Measurements from ENCODE around the gene DNAJC11.
A peak's percentile ranks its signal among the peaks of the same experiment; 100 is the strongest.

Gene DNAJC11

DNA sequence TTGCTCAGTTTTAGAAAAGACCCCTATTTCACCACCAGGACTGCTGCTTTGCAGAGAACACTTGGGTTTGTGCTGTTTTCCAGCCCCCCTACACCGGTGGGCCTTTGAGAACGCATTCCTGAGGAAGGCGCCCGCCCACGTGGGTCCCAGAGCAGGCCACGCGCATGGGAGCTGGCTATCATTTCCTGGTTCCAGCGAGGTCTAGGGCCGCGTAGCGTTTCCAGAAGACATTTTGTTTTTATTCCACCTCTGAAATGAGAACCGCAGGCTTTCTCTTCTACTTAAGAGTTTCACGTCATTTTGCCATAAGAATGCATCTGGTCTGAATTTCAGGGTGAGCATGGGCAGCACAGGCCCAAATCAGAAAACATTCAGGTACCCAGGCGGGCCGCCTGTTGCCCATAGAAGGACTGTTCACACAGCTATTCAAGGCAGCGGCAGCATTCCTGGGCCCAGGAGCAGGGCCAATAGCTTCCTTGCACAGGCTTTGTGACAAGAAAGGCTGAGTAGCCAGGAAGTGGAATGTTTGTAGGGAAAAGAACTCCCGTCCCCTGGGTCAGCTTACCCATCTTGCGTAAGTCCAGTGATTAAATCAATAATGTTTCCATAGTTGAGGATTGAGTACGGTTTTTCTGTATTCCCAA lies 97.6 kb downstream of the DNAJC11 start:
- H3K4me3 ChIP-seq (replicated peaks; ENCODE audit: low read depth, low read length): peak overlapping the region; percentile 53
- peak; percentile 91 for DNase-seq (ENCODE audit: low read depth)
- TF ChIP-seq, protein P1, sequence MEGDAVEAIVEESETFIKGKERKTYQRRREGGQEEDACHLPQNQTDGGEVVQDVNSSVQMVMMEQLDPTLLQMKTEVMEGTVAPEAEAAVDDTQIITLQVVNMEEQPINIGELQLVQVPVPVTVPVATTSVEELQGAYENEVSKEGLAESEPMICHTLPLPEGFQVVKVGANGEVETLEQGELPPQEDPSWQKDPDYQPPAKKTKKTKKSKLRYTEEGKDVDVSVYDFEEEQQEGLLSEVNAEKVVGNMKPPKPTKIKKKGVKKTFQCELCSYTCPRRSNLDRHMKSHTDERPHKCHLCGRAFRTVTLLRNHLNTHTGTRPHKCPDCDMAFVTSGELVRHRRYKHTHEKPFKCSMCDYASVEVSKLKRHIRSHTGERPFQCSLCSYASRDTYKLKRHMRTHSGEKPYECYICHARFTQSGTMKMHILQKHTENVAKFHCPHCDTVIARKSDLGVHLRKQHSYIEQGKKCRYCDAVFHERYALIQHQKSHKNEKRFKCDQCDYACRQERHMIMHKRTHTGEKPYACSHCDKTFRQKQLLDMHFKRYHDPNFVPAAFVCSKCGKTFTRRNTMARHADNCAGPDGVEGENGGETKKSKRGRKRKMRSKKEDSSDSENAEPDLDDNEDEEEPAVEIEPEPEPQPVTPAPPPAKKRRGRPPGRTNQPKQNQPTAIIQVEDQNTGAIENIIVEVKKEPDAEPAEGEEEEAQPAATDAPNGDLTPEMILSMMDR (IDR thresholded peaks at IDR 0.05; ENCODE audit: low read length, missing control alignments): no peak

DNA sequence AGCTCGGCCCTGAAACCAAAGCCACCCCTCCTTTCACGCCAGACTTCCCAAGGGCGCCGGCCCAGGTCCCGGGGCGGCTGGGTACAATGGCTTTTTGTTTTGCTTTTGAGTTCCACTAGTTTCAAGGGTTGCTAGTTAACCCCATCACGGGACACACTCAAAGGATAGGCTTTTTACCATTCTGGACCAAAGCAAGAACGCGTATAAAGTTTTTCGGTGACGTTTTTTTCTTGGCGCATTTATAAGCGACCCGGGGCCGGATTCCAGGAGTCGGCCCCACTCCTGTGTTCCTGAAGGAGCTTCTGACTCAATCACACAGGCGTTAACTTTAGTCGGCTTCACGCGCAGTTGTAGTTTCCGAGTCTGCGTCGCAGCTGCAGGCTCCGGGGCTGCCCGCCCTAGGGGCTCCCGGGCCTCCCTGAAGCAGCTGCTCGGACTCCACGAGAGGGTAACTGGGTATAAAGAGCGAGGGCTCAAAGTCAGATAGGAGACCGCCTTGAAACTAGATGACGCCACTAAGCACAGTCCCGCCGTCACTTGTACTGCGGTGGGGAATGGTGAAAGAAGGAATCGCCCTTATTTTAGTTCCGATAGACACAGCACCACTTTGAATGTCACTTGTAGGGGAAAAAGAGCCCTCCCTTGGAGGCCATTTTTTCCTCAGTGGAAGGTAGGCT lies 98.2 kb downstream of the DNAJC11 start:
- DNase-seq (ENCODE audit: low read depth): peak; percentile 81
- H3K4me3 ChIP-seq (replicated peaks; ENCODE audit: low read depth, low read length): peak overlapping the region; percentile 53
- TF ChIP-seq, protein P1 (IDR thresholded peaks at IDR 0.05; ENCODE audit: low read length, missing control alignments): no peak

DNA sequence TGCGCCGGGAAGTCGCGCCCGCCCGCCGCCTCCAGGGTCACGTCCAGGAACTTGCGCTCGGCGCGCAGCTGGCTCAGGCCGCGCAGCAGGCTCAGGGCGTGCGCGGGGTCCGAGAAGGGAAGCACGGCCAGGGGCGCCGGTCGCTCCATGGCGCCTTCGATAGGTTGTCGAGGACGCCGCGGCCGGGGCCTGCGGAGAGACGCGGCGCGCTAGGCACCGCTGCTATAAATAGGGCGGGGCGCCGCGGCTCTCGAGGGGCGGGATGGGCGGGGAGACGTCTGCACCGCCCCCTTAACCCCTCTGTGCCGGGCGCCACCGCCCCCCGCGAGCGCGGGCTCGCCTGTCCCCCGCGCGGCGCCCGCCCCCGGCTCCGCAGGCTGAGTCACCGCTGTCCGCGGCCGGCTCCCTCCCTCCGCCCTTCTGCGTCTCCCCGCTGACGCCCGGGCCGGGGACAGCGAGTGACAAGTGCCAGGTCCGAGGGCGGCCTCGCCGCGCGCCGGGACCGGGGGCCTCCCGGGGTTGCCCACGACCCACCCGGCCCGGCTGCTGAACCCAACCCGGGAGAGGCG lies 98.9 kb downstream of the DNAJC11 start, which contains the start of gene KLHL21:
KLHL21 (minus strand) TSS at position 201 of the 569 bp plus-strand sequence; CDS start at position 149, 52 bp downstream.
- TF ChIP-seq, protein P1 (IDR thresholded peaks at IDR 0.05; ENCODE audit: low read length, missing control alignments): no peak

DNA sequence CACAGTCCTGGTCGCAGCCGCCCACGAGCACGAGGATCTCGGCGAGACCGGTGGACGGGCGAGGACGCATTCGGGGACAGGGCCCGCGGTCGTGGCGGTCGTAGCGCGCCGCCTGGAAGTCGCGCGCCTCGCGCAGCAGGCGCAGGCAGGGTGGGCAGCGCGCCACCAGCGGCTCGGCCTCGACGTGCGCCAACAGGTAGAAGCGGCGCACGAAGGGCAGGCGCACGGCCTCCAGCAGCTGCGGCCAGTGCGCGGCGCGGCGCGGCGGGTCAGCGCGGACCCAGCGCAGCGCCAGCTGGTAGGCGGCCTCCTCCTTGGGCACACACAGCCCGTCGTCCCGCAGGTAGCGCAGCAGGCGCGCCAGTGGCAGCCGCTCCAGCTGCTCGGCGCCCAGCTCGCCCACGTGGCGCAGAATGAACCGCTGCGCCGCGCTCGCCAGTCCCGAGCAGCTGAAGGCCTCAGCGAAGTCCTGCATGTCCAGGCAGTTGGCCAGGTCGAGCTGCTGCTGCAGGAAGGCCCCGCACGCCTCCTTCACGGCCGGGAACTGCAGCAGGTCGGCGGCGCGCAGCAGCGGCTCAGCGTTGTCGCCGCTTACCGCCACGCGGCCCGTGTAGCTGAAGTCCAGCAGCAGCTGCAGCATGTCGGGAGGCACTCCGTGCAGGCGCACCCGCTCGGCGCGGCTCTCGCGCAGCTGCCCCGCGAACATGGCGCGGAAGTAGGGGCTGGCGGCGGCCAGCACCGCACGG lies 99.5 kb downstream of the DNAJC11 start:
- peak overlapping the region; percentile 95 for H3K4me3 ChIP-seq (replicated peaks; ENCODE audit: low read depth, low read length)
- TF ChIP-seq, protein P1 (IDR thresholded peaks at IDR 0.05; ENCODE audit: low read length, missing control alignments): no peak
- no peak for DNase-seq (ENCODE audit: low read depth)

More for the DNA sequence above, 98.9 kb downstream of the DNAJC11 start, which contains the start of gene KLHL21:
- peak; percentile 89 for DNase-seq (ENCODE audit: low read depth)
- H3K4me3 ChIP-seq (replicated peaks; ENCODE audit: low read depth, low read length): peak within 1 kb of the TSS; percentile 95

DNA sequence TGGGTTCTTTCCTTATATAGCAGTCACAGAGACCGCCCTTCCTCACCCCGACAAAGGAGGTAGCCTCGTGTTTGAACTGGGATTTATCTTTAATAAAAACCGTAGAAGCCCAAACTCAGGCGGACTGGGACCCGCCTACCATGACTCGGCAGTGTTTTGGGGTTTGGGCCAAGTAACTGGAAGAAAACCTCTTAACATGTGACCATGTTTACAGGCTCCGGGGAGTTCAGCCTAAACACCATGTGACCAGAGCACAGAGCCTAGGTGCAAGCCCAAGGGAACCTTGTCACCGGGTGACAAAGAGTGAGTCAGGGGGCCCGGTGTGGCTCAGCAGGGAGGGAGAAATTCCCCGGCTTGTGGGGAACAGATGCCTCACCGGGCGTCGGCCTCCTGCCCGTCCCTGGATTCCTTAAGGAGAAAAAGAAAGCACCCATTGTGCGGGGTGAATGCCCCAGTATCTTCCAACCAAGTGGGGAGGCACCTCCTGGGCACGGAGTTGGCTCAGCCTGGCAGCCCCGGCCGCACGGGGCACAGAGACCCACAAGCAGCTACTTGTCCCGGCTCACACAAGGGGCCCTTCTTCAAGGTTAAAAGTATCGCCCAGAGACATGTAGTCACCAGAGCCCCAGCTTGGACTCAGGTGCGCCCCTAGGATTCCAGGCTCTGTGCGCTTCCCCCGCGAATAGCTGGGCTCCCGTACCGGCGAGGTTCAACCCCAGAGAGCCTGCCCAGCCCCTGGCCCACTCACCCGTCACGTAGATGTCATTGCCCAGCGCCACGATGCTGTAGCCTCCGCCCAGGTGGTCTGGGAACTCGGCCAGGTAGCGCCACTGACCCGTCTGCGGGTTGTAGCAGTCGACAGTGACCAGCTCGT lies 100.3 kb downstream of the DNAJC11 start:
- TF ChIP-seq, protein P1 (IDR thresholded peaks at IDR 0.05; ENCODE audit: low read length, missing control alignments): no peak
- H3K4me3 ChIP-seq (replicated peaks; ENCODE audit: low read depth, low read length): peak overlapping the region; percentile 95
- DNase-seq (ENCODE audit: low read depth): peak; percentile 94
